Measurements from ENCODE around the gene GRK5. TPM values are rescaled to one million over a fixed set of nuclear protein-coding genes. Genes with fewer than 3 reads are reported as not detected.
"Not testable (repeated sequence)": the region's sequence is repeated elsewhere in the genome, so short reads cannot be mapped to it uniquely, and the experiment has no call there.

Gene GRK5
- total RNA-seq, 2 donors from 2014 or later, result 7.8 to 12.4 TPM

GRCh38 chr10:119257899-119258419 is 50.6 kb downstream of the GRK5 start:
- no peak for ATAC-seq
- no peak for DNase-seq
- intact Hi-C loops (cut with DNase I, micrococcal nuclease), result no loop called here

GRCh38 chr10:119259345-119259744 is 52.0 kb downstream of the GRK5 start:
- DNase-seq (no peak), ATAC-seq (no peak)
- intact Hi-C loops (cut with DNase I, micrococcal nuclease), result no loop called here

- DNase-seq; intact Hi-C loops (cut with DNase I, micrococcal nuclease); ATAC-seq: not testable (repeated sequence)
Measured at GRCh38 chr10:119261016-119261415, 53.6 kb downstream of the GRK5 start.

- intact Hi-C loops (cut with DNase I, micrococcal nuclease), result no loop called here
- ATAC-seq (peak; percentile 81), DNase-seq (no peak)
Measured at GRCh38 chr10:119263951-119264617, 56.7 kb downstream of the GRK5 start.

GRCh38 chr10:119265691-119266090 is 58.3 kb downstream of the GRK5 start:
- DNase-seq (no peak), ATAC-seq (no peak)
- intact Hi-C loops (cut with DNase I, micrococcal nuclease), result no loop called here

DNA sequence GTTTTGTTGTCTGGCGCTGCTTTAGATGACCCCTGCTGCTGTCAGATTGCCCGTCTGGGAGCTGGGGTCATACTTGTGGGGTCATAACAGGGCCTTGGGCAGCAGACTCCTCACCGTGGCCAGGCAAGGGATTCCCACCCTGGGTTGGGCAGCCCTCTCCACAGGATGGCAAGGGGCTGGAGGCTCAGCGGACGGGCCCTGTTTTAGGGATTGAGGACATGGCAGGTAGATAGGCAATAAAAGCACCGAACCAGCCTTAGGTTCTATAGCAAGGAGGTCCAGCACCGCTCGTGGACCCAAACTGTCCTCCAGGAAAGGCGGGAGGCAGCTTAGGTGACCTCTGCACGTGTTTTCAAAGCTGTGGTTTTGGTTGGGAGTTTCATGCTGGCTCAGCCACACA is 60.0 kb downstream of the GRK5 start:
- no peak for ATAC-seq
- intact Hi-C loops (cut with DNase I, micrococcal nuclease), result no loop called here
- DNase-seq, result no peak

GRCh38 chr10:119268428-119268827 is 61.1 kb downstream of the GRK5 start:
- no peak for ATAC-seq
- intact Hi-C loops (cut with DNase I, micrococcal nuclease), result no loop called here
- no peak for DNase-seq

- DNase-seq (no peak), ATAC-seq (no peak)
- intact Hi-C loops (cut with DNase I, micrococcal nuclease), result no loop called here
Measured at GRCh38 chr10:119268871-119269506, 61.6 kb downstream of the GRK5 start.

DNA sequence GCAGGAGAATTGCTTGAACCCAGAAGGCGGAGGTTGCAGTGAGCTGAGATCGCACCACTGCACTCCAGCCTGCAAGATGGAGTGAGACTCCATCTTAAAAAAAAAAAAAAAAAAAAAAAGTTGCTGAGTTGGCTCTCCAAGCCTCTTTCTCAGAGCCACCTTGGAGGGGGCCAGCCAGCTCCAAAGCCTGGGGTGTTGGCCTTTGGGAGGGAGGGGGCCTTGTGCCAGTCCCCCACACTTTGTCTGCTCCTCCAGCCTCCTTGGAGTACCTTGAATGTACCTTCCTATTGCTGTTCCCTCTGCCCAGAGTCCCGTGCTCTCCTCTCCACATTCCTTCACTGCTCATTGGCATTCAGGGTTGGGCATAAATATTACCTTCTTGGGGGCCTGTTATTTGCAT is 62.4 kb downstream of the GRK5 start:
- no peak for DNase-seq
- no peak for ATAC-seq
- intact Hi-C loops (cut with DNase I, micrococcal nuclease), result no loop called here

DNA sequence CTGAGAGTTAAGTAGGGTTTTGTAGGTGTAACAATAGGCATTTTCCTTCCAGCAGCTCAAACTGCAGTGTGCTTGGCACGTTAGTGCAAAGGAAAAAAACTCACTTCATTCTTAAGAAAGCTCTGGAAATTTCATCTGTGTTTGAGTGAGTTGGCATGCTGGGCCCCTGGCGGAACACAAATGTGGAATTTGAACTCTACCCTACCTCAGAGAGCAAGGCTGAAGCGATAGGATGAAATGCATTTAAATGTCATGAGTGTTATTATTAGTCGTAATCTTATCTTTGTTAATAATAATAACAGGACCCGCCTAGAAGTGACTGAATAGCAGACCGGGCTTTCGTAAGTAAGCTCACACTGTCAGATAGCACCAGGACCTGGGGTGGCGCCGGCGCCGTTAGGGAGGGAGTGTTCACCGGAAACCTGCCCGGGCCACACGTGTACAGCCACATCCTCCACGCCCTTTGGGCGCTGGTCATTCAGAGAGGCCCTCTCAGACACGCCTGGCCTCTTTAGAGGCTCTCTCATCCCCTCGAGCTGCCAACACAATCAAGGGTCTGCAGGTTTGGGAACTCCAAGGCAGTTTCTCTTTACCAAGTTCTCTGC is 63.5 kb downstream of the GRK5 start:
- intact Hi-C loops (cut with DNase I, micrococcal nuclease), result no loop called here
- ATAC-seq, result peak; percentile 94
- DNase-seq, result peak; percentile 86 to 87

DNA sequence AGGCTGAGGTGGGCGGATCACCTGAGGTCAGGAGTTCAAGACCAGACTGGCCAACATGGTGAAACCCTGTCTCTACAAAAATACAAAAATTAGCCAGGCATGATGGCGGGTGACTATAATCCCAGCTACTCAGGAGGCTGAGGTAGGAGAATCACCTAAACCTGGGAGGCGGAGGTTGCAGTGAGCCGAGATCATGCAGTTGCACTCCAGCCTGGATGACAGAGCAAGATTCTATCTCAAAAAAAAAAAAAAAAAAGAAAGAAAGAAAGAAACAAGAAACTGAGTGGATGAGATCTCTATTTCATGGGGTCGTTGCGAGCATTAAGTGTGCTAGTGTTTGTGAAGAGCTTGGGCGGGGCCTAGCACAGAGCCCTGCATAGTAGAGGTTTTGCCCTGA is 65.0 kb downstream of the GRK5 start:
- DNase-seq; ATAC-seq; intact Hi-C loops (cut with DNase I, micrococcal nuclease): not testable (repeated sequence)

DNA sequence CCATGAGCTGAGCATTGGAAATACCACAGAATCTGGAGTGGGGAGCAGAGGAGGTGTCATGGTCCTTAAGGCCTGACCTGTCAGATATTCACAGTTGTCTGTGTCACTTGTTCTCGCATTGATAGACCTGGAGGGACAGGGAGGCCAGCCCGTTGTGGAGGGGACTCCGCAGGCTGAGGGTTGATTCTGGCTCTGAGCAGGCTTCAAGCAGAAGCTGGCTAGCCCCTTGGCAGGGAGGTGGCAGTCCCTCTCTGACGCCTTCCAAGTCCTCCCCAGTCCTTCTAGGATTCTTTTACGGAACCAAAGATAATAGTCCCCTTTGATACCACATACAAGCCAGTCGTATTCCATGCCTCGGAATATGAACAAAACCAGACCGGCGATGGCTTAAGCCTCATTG is 65.4 kb downstream of the GRK5 start:
- intact Hi-C loops (cut with DNase I, micrococcal nuclease), result no loop called here
- DNase-seq (no peak), ATAC-seq (no peak)

- ATAC-seq, result no peak
- intact Hi-C loops (cut with DNase I, micrococcal nuclease), result no loop called here
- no peak for DNase-seq
Measured at GRCh38 chr10:119273413-119273812, 66.0 kb downstream of the GRK5 start.

- intact Hi-C loops (cut with DNase I, micrococcal nuclease), result no loop called here
- ATAC-seq, result no peak
- DNase-seq, result no peak
Measured at GRCh38 chr10:119274519-119275045, 67.2 kb downstream of the GRK5 start.

DNA sequence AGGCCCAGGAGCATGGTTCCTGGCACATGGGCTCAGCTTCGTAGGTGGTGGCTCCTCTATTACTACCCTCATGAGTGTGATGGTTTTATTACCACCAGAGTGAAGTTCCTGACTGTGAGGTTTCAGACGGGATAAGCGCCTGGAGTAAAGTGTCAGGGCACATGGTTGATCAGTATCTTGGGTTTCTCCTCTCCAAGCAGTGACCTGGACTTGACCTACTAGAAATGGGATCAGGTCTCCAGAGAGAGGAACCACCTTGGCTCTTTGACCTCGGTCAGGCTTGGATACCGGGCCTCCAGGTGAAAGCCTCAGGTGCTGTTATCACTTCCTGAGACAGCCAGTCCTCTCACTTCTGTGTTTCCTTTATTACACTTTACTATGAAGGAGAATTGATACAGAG is 67.7 kb downstream of the GRK5 start:
- intact Hi-C loops (cut with DNase I, micrococcal nuclease), result no loop called here
- ATAC-seq, result no peak
- no peak for DNase-seq

- intact Hi-C loops (cut with DNase I, micrococcal nuclease); ATAC-seq; DNase-seq: not testable (repeated sequence)
Measured at GRCh38 chr10:119276194-119276593, 68.8 kb downstream of the GRK5 start.

- intact Hi-C loops (cut with DNase I, micrococcal nuclease), result no loop called here
- no peak for ATAC-seq
- DNase-seq, result no peak
Measured at GRCh38 chr10:119278126-119278709, 70.8 kb downstream of the GRK5 start.

- DNase-seq (no peak), ATAC-seq (no peak)
- intact Hi-C loops (cut with DNase I, micrococcal nuclease), result no loop called here
Measured at GRCh38 chr10:119279441-119279840, 72.1 kb downstream of the GRK5 start.

GRCh38 chr10:119281581-119282071 is 74.3 kb downstream of the GRK5 start:
- DNase-seq, result peak in 1 of 2 donors; percentile 58
- ATAC-seq, result no peak
- intact Hi-C loops (cut with DNase I, micrococcal nuclease), result no loop called here
